Inferior parietal cortex (tissue), 1 donor: ENCODE data around the gene LPO.

Experiments
- DNase-seq: peaks from one replicate; pipeline ENCODE4 v3.0.0-alpha.2; 2016; ENCODE audit errors: extremely low spot score

The LPO gene

DNA sequence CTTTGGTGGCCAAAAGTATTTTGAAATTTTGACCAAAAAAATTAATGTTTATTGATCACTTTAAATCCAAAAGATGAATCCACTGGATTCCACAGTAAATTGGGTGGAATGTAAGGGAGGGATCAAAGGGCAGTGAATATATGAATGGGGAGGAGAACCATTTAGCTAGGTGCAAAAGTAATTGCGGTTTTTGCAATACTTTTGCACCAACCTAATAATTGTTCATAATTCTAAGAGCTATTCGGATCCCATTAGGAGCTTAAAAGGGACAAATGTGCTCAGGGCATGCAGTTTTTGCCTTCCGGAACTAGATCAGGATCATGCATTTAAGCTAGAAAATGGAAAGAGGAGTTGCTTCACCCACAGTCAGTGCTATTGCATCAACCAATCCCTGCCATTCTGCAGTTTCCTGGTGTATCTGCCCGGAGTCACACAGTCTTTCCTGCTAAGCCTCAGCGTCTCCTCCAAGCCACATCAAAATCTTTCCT is at the start of gene LPO:
TSS of gene LPO (plus strand) at position 438 of the 488 bp plus-strand sequence. CDS start 4,396 bp downstream, outside the sequence.
- no peak for DNase-seq

DNA sequence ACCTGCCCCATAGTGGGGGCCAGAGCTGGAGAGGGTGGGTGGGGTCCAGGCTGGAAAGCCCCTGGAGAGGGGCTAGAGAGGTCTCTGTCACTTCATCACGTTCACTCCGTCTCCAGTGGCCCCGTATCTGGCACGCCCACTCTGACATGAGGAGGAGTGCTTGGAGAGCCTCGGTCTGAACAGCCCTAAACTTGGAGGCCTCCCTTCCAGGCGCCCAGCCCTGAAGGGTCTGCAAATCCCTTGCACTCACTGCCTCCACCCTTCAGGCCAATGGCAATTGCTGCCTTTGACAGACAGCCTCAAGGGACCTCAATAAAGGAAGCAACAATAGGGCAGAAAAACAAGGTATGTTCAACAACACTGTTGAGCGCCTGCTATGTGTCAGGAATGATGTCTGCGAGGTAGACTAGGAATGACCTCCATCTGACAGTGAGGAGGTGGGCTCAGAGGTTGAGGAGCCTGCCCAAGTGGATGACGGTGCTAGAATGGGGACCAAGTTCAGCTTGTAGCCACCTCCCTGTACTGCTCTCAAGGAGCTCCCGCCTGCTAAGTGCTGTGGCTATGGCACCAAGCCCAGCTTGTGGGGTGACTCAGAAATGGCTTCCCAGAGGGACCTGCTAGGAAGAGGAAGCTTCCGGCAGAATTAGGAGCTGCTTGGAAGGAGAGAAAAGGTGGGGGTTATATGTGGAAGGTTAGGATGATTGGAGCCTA is 48.8 kb upstream of the LPO start:
- peak; percentile 42 for DNase-seq

DNA sequence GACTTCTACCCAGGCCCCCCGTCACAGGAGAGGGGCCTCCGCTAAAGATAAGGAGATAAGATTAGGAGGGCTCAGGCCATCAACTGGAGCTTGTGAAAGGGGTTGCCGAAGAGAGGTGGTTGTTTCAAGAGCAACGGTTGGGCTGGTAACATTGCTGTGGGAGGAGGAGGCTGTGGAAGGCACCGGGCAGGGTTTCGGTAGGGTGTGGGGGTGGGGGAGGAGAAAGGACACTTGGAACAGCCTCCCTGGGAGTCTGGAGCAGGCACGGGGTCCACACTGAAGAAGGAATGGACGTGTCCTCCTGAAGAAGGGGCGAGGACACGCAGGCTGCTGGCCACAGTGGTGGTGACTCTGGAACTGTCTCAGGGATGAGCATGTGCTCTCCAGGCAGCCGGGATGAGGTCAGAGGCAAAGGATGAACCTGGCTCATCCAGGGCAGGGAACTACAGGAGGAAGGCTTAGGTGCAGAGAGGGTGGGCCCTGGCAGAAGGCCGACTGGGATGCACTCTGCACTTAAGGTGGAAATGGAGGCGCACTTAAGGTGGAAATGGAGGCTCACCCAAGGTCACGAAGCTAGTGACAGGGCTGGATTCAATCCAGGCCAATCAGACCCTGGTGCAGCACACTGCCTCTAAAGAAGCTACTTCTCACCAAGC is 47.0 kb upstream of the LPO start:
- DNase-seq, result no peak

DNA sequence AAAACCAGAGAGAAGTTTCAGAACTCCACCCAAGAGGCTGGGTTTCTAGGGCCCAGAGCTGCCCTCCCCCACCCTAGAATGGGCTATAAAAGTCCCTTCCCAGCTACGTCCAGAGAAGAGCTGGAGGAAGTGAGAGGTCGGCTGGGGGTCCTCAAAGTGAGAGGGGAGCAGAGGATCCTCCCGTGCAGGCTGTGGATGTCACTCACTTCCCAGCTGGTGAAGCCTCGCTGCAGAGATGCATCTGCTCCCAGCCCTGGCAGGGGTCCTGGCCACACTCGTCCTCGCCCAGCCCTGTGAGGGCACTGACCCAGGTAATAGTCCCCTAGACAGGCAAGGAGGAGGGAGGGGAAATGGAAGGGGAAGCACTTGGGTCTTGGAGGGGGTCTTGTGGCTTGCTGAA is 45.8 kb upstream of the LPO start, which contains the start of gene EPX:
TSS of gene EPX (plus strand) at position 115 of the 400 bp plus-strand sequence. CDS start at position 236, 121 bp downstream.
- no peak for DNase-seq

DNA sequence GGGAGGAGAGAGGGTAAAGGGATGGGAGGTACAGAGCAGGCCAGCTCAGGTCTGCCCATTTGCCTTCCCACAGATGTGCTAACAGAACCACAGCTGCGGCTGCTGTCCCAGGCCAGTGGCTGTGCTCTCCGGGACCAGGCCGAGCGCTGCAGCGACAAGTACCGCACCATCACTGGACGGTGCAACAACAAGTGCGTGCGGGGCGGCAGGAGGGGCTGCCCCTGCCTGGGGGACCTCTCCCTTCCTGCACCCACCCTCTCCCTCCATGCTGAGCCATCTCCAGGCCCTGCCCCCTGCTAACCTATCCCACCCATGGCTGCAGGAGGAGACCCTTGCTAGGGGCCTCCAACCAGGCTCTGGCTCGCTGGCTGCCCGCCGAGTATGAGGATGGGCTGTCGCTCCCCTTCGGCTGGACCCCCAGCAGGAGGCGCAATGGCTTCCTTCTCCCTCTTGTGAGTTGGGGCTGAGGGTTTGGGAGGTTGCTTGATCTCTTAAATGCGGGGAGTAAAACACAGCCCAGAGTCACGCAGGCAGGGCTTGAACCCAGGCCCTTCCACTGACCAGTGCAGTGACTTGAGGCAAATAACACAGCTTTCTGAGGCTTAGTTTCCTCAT is 44.6 kb upstream of the LPO start:
- no peak for DNase-seq

DNA sequence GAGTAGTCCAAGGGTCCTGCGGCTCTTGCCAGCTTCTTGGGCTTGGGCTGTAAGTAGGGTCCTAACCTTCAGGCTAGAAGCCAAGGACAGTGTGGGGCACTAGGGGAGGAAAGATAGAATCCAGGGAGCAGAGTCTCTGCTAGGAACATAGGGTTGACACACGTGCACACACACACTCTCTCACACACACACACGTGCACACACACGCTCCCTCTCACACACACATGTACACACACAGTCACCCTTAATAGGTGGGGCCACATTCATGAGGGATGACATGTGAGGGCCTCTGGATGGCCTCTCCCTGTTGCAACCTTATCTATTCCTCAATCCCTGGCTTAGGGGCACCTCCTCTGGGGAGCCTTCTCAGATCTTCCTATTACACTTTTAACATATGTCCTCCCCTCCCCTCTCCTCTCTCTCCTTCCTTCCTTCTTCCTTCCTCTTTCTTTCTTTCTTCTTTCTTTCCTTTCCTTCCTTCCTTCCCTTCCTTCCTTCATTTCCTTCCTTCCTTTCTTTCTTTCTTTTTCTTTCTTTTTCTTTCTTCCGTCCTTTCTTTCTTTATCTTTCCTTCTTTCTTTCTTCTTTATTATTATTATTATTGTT is 42.8 kb upstream of the LPO start:
- no peak for DNase-seq

DNA sequence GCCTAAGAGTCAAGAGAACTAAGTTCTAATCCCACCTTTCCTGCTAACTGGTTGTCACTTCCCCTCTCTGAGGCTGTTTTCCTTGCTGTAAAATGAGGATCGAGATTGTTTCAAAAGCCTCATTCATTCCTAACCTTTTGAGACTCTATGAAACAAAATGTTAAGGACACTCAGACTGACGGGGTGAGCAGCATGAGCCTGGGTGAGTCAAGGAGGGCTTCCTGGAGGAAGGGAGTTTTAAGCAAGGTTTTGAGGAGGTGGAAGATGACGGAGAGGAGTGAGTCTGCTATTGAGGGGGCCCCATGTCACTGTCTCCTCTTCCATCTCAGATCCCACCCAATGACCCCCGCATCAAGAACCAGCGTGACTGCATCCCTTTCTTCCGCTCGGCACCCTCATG is 41.8 kb upstream of the LPO start:
- no peak for DNase-seq

DNA sequence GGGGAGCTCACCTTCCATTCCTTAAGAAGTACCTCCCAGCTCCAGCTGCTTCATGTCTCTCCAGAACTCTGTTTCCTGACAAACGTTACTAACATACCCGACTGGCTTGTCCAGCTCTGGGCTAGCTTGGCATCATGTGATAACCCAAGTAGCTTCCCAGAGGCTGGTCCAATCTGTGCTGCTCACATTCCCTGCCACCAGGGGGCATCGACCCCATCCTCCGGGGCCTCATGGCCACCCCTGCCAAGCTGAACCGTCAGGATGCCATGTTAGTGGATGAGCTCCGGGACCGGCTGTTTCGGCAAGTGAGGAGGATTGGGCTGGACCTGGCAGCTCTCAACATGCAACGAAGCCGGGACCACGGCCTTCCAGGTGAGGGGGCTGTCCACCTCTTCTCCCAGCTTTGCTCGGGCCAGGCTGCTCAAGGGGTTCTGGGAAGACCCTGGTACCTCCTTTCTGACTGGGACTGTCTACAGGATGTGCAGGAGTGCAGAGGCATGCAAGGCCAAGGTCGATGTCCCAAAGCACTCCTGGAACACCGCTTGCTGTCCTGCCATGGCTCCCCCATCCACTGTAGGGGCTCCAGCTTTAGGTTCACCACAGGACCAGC is 38.3 kb upstream of the LPO start:
- no peak for DNase-seq

DNA sequence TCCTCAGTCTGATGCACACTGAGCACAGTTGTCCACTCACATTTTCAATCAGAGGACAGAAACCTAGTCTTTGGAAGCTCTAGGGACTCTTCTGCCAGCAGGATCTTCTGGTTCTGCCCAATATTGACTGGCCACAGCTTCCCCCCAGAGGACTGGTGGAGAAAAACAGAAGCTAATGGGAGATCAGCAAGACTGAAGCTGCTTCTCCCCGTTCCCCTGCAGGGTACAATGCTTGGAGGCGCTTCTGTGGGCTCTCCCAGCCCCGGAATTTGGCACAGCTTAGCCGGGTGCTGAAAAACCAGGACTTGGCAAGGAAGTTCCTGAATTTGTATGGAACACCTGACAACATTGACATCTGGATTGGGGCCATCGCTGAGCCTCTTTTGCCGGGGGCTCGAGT is 35.5 kb upstream of the LPO start:
- no peak for DNase-seq

DNA sequence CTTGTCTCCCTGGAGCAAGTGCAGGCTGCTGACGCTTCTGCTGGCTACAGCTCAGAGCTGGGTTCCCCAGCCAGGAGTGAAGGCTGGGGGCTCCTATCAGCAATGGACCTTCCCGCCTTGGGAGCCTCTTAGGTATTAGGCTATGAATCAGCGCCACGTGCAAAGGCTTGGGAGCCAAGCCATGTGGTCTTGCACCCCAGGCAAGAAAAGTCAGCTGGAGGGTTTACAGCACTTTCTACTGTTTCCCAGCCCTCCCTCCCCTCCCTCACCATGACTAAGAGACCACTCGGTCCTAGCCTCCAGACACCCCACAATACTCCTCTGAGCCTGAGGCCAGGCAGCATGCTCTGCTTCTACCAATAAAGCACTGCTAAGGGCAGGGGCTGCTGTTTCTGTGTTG is 33.6 kb upstream of the LPO start:
- no peak for DNase-seq

DNA sequence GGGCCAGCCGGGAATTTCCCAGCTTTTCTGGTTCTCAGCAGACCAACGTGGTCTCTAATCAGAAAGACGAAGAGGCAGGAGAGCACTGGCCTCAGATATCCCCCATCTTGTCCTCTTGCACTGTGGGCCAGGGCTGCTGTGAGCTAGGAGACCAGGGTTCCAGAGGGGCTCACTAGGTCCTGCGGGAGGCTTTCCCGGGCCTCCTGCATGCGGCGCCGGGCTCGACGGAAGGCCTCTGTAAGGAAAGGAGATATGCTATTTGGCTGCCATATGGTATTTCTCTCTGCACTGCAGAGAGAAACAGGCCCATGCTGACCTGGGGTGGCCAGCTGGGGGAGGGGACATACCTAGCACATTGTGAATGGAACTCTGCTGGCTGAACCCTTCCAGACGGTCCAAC is 32.4 kb upstream of the LPO start:
- DNase-seq, result no peak

DNA sequence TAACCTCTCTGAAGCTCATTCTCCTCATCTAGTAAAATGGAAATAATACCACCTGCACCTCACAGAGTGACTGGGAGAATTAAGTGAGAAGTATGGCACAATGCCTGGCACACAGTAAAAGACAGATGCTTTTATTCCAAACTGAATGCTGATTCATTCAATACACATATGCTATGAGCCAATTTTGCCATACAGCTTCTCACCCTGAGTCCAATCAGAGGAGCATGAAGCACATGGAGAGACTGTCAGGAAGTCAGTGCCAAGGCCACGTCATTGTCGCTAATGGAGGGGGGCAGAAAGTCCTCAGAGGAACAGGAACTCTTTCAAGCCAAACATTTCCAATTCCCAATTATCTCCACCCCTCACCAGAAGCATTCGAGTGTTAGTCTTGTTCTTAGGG is 30.9 kb upstream of the LPO start:
- DNase-seq, result no peak

DNA sequence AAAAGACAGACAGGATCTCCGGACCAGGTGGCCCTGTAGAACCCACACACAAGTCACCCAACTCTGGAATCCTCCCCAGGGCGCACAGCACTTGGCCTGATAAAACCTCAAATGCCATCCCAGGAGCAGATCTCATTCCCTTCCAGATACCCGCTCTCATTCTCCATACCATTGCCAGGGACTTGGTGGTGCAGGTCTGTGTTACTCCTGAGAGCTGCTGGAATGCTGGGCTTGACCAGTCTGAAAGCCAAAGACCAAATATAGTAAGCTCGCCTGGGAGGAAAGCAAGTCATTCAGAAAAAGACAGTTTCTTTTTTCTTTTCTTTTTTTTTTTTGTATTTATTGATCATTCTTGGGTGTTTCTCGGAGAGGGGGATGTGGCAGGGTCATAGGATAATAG is 30.0 kb upstream of the LPO start:
- DNase-seq, result no peak

DNA sequence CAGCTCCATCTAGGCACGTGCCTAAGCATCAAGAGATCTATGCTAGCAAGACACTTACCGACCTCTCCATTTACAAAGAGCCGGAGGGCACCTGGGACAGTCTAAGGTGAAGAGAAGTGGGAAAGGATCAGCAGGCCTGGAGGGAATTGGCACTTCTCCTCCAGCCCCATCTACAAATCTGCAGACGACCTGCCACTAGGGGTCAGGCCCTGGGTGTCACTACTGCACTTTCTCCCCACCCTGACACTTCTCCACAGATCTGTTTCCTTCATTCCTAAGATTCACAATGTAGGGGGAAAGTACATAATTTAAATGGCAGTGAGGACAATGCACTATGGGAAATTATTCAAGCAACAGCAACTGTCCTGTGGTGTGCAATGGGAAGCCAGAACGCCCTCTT is 27.5 kb upstream of the LPO start:
- no peak for DNase-seq

DNA sequence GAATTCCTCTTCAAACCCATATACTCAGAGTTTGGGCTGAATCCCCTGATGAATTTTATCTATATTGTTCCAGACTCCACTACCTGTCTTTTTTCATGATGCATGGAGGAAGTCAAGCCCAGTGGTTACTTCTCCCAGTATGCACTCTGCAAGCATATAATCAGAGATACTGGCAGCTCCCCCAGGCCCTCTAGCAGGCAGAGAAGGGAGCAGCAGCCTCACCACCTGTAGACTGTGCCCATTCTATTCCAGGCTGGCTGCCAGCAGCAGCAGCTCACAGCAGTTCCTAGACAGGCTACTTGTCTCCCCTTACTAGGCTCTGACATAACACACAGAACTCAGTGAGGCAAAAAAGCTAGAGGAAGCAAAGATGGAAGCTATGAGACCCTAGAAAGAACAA is 22.7 kb upstream of the LPO start:
- no peak for DNase-seq

DNA sequence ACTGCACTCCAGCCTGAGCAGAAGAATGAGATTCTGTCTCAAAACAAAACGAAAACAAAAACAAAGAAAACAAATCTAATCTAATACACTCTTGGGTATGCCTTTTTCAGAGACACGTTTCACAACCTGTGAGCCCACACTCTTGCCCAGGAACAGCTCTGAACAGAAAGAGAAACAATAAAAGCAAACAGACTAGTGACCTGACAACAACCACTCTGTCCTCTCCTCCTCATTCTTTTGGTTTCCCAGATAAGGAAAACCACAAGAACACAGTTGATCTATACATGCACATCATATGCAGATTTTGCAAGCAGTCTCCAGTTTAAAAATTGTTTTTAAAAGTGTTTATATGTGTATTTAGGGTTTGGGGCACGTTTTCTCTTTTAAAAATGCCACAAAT is 20.6 kb upstream of the LPO start:
- DNase-seq, result no peak

DNA sequence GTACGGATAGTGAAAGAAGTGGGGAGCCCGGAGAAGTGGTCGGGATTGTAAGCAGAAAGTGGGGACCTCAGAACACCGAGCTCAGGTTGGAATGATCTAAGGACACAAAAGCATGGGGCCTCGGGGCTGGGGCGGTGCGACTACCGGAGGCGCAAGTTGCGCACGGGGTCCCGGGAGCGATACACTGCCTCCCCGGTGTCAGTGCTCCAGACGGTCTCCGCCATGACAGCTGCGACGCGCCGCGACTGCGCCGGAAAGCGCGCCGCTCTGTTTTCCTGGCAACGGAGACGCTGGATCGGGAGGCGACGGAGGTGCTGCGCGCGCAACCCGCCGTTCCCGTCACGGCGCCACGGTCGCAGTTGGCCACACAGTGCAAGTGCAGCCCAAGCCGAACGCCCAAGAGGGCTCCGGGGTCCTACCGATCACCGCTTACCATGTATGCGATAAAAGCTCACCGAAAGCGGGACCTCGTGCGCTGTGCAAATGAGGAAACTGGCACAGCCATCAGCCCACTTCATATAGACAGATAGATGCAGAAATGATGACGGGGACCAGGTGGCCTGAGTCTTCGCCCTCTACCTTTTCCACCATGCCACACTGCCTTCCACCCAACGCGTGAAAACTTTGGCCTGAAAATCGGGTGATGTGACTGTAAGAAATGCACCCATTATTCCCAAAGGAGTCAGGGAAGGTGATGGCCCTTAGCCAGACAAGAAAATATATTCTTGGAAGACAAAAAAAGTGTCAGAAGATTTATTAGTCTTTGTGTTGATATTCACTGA is 19.2 kb upstream of the LPO start, which contains the start of gene MKS1:
TSS of gene MKS1 (minus strand) at position 249 of the 782 bp plus-strand sequence. CDS start at position 224, 25 bp downstream.
- peak; percentile 95 for DNase-seq

DNA sequence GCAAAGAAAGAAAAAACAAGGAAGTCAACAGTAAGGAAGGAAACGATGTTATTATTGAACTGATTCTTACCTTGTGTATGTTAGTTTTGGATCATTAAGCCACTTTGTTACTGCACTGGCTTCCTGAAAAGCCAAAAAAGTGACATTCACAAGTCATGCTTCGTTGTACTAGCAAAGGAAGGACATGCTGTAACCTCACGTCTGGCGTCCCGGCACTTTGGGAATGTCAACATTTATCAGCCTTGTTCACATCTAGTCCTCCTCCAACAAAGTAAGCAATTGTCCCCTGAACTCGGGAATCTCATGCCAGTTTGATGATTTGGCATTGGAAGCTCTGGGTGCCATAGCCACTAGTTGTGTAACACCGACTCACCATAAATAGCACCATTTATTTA is 18.6 kb upstream of the LPO start:
- DNase-seq, result no peak

DNA sequence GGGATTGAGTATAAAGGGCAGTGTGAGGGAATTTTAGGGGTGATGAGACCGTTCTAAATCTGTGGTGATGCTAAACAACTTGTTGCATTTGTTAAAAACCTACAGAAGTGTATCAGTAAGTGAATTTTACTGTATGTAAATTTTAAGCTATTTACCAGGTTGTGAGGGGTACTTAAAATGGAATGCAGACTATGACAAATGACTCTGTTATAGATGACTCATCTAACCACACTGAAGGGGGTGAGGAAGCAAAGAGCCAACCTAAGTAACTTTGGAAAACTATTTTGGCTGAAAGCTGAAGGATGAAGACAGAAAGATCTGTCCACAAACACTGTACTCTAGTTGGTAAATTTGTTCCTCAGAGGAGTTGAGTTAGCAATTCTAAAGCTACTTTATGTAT is 14.1 kb upstream of the LPO start:
- DNase-seq, result no peak

DNA sequence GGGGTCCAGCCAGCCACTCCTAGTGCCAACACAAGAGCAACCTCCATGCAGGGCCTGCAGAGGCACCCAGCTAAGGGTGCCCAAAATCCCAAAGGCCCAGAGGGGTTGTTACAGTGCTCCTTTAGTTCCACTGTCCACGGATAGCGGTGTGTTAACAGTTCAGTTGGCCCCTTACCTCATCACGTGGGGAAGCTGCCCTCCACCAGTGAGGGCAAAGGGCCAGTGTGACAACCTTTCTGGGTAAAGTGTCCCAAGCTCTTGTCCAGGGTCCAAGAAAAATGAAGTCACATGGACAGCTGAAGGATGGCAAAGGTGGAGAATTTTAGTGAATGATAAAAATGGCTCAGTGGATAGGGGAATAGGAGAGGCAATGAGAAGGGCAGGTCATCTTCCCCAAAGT is 10.7 kb upstream of the LPO start:
- no peak for DNase-seq

DNA sequence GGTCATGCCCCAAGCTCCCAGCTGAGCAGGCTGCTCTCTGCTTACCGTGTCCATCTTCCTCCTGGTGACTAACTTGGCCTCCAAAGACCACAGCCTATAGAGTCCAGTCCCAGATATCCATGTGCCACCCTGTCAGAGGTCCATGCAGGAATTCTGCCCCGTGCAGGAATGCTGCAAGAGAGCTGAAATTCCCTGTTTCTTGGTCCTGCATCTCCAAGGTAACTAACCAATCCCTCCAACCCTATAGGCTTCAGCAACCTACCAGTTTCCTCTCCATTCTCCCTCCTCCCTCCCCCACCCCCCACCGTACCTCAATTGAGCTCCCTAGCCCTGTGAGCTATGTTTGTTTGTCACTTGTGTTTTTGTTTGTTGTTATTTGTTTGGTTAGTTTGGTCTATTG is 9.7 kb upstream of the LPO start:
- DNase-seq, result no peak
